Astrocyte of the cerebellum (primary cell): ENCODE data around the gene CHST6.
A peak's percentile ranks its signal among the peaks of the same experiment; 100 is the strongest.

Source experiments
- DNase-seq: peaks from one replicate; pipeline ENCODE4 v3.0.0-alpha.2; 2011; ENCODE audit warnings: low read depth
- H3K4me3 ChIP-seq: 2 replicates; pipeline ENCODE4 v1.5.1; 2011; ENCODE audit warnings: mild to moderate bottlenecking, low read depth, low read length, moderate library complexity
- CTCF ChIP-seq: IDR thresholded peaks from 2 replicates; pipeline ENCODE4 v1.5.1; 2012; ENCODE audit warnings: low read length, low read depth, moderate library complexity, mild to moderate bottlenecking; ENCODE audit errors: missing control alignments
- in situ Hi-C: cut with HindIII; loops from 2 replicates; pipeline ENCODE4 v1.10.0; 2017; ENCODE audit warnings: low sequenced_read_pairs

Gene CHST6

GRCh38 chr16:75462806-75463205 lies 32.4 kb downstream of the CHST6 start:
- no peak for TF ChIP-seq CTCF
- DNase-seq: no peak
- H3K4me3 ChIP-seq: peak overlapping the region; percentile 77
- in situ Hi-C loops: loop anchor here (25.0 kb wide), 1 partner anchor 299 kb away; no protein-coding TSS in a partner anchor

GRCh38 chr16:75461575-75461974 lies 33.7 kb downstream of the CHST6 start:
- no peak overlapping the region for H3K4me3 ChIP-seq
- TF ChIP-seq CTCF: no peak
- in situ Hi-C loops: loop anchor here (25.0 kb wide), 1 partner anchor 301 kb away; no protein-coding TSS in a partner anchor
- no peak for DNase-seq

- H3K4me3 ChIP-seq: no peak overlapping the region
- in situ Hi-C loops: loop anchor here (25.0 kb wide), 1 partner anchor 302 kb away; no protein-coding TSS in a partner anchor
- TF ChIP-seq CTCF: no peak
- DNase-seq: no peak
Measured at GRCh38 chr16:75460446-75460845, 34.8 kb downstream of the CHST6 start.

- in situ Hi-C loops: loop anchor here (25.0 kb wide), 1 partner anchor 303 kb away; no protein-coding TSS in a partner anchor
- H3K4me3 ChIP-seq: no peak overlapping the region
- no peak for DNase-seq
- TF ChIP-seq CTCF: no peak
Measured at GRCh38 chr16:75459691-75460090, 35.5 kb downstream of the CHST6 start.

GRCh38 chr16:75458439-75458838 lies 36.8 kb downstream of the CHST6 start:
- no peak overlapping the region for H3K4me3 ChIP-seq
- in situ Hi-C loops: loop anchor here (25.0 kb wide), 1 partner anchor 304 kb away; no protein-coding TSS in a partner anchor
- no peak for DNase-seq
- TF ChIP-seq CTCF: no peak

GRCh38 chr16:75458029-75458428 lies 37.2 kb downstream of the CHST6 start:
- in situ Hi-C loops: loop anchor here (25.0 kb wide), 1 partner anchor 304 kb away; no protein-coding TSS in a partner anchor

More at GRCh38 chr16:75458029-75458428, 37.2 kb downstream of the CHST6 start:
- no peak for TF ChIP-seq CTCF
- DNase-seq: no peak
- no peak overlapping the region for H3K4me3 ChIP-seq
